Breast epithelium (tissue), 3 donors: Measurements from ENCODE around the gene PLXNA4.

Source experiments
- CTCF ChIP-seq, 3 donors: fragments of 450-650 bp; IDR thresholded peaks; one replicate each; pipeline ENCODE4 v1.5.1; 2016 to 2017; ENCODE audit warnings: antibody characterized with exemption in 3 of 3, mild to moderate bottlenecking in 3 of 3, moderate library complexity in 3 of 3
- POLR2A ChIP-seq: fragments of 450-650 bp; IDR thresholded peaks from one replicate; pipeline ENCODE4 v1.6.1; 2016; ENCODE audit warnings: antibody characterized with exemption, mild to moderate bottlenecking, moderate library complexity
- POLR2AphosphoS5 ChIP-seq, 3 donors: sonication (generic); formaldehyde crosslinking; IDR thresholded peaks; one replicate each; pipeline ENCODE4 v1.6.1; 2017; ENCODE audit warnings: antibody characterized with exemption in 3 of 3

GRCh38 chr7:132249256-132249971, 326.9 kb downstream of the PLXNA4 start:
- TF ChIP-seq POLR2A = no peak
- TF ChIP-seq CTCF (IDR thresholded peaks at IDR 0.05) = peak in 2 of 3 donors; percentile 28 to 31
- TF ChIP-seq POLR2AphosphoS5 (IDR thresholded peaks at IDR 0.05) = no peak
